ENCODE measurements around the gene ZNF790.

ZNF790 gene

DNA sequence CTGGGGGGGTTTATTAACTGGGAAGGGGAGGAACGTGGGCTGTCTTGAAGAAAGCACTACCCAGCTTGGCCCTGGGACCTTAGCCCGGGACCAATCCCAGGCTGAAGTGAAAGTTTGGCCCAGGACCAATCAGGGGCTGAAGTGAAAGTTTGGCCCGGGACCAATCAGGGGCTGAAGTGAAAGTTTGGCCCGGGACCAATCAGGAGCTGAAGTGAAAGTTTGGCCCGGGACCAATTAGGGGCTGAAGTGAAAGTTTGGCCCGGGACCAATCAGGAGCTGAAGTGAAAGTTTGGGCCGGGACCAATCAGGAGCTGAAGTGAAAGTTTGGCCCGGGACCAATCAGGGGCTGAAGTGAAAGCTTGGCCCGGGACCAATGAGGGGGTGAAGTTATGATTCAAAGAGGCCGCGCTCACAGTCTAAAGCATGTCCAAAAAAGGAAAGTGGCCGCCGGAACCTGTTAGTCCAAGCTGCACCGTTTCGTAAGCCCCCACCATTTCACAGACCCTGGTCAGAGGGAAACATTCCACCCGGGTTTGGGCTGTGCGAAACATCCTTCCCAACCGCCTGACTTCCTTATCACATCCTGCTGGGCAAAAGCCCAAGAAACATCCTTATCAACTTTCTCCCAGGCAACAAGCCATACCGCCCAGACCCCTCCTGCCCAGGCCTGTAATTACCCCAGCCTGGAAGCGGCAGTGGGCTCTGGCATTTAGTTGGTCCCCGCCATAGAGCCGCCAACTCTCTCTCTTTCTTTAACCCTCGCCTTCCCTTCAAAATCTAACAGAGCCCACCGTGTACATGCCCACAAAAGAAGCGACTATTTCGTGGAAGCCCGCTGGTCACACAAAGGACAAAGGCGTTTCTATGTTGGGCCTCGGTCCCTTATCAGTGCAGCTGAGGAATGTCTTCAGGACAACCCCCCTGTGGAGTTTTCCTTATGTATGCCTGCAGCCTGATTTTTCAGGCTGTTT lies 66.6 kb downstream of the ZNF790 start:
- DNase-seq: peak; percentile 64
